ENCODE results near the gene SRGAP3.

SRGAP3 gene

GRCh38 chr3:9007213-9007612 is 242.2 kb downstream of the SRGAP3 start:
- no peak for DNase-seq

GRCh38 chr3:9000041-9000440 is 249.4 kb downstream of the SRGAP3 start:
- DNase-seq: no peak

GRCh38 chr3:8997151-8997550 is 252.3 kb downstream of the SRGAP3 start:
- no peak for DNase-seq

GRCh38 chr3:8996681-8997121 is 252.7 kb downstream of the SRGAP3 start:
- DNase-seq: no peak

GRCh38 chr3:8996216-8996615 is 253.2 kb downstream of the SRGAP3 start:
- DNase-seq: no peak

GRCh38 chr3:8994226-8994625 is 255.2 kb downstream of the SRGAP3 start:
- DNase-seq: no peak

- DNase-seq: no peak
Observed at GRCh38 chr3:8993331-8993730, 256.1 kb downstream of the SRGAP3 start.

GRCh38 chr3:8992854-8993253 is 256.6 kb downstream of the SRGAP3 start:
- DNase-seq: no peak

GRCh38 chr3:8992199-8992598 is 257.2 kb downstream of the SRGAP3 start:
- DNase-seq: no peak

- DNase-seq: no peak
Observed at GRCh38 chr3:8990266-8991215, 258.9 kb downstream of the SRGAP3 start.

- DNase-seq: no peak
Observed at GRCh38 chr3:8988791-8989558, 260.5 kb downstream of the SRGAP3 start.

- DNase-seq: no peak
Observed at GRCh38 chr3:8988384-8988655, 261.1 kb downstream of the SRGAP3 start.

GRCh38 chr3:8987645-8988383 is 261.6 kb downstream of the SRGAP3 start:
- DNase-seq: peak; percentile 58 to 59

GRCh38 chr3:8987226-8987625 is 262.2 kb downstream of the SRGAP3 start:
- no peak for DNase-seq

- no peak for DNase-seq
Observed at GRCh38 chr3:8986741-8987140, 262.7 kb downstream of the SRGAP3 start.

- no peak for DNase-seq
Observed at GRCh38 chr3:8985876-8986275, 263.6 kb downstream of the SRGAP3 start.

- DNase-seq: no peak
Observed at GRCh38 chr3:8985411-8985831, 264.0 kb downstream of the SRGAP3 start.

- DNase-seq: no peak
Observed at GRCh38 chr3:8984526-8984925, 264.9 kb downstream of the SRGAP3 start.

- DNase-seq: no peak
Observed at GRCh38 chr3:8984081-8984480, 265.4 kb downstream of the SRGAP3 start.

- DNase-seq: no peak
Observed at GRCh38 chr3:8983591-8983990, 265.9 kb downstream of the SRGAP3 start.

- DNase-seq: no peak
Observed at GRCh38 chr3:8983026-8983425, 266.4 kb downstream of the SRGAP3 start.

- DNase-seq: no peak
Observed at GRCh38 chr3:8982509-8982908, 266.9 kb downstream of the SRGAP3 start.

GRCh38 chr3:8981700-8982099 is 267.7 kb downstream of the SRGAP3 start:
- DNase-seq: no peak
